Measurements from ENCODE around the gene GTF2F2. TPM values are rescaled to one million over a fixed set of nuclear protein-coding genes. Genes with fewer than 3 reads are reported as not detected.

Gene GTF2F2
- 25.0 and 28.0 TPM in 2 replicates for total RNA-seq (2014; rRNA removed; shearing (Covaris generic))

GRCh38 chr13:45119991-45120864, at the start of gene GTF2F2:
Gene GTF2F2, plus strand, starts transcription at chr13:45120510. Its CDS starts 146 bp downstream, at chr13:45120656.
- H3K4me3 ChIP-seq: peak within 1 kb of the TSS; percentile 83
- no peaks in the 10 kb centered on the region for H3K36me3 ChIP-seq
- no peaks in the 10 kb centered on the region for H3K9me3 ChIP-seq (replicated peaks)
- peak; percentile 83 to 89 for DNase-seq
- peak within 1 kb of the TSS; percentile 56 for H3K27ac ChIP-seq
- H3K4me1 ChIP-seq: 0 out of 2 replicates have a peak, but pooled peaks cover 3% of the 10 kb centered on the region
- no peaks in the 10 kb centered on the region for H3K27me3 ChIP-seq

GRCh38 chr13:45073809-45074208, 46.5 kb upstream of the GTF2F2 start:
- no peaks in the 10 kb centered on the region for H3K4me1 ChIP-seq
- H3K36me3 ChIP-seq: no peaks in the 10 kb centered on the region
- H3K27ac ChIP-seq: no peak overlapping the region
- DNase-seq: no peak
- no peak overlapping the region for H3K4me3 ChIP-seq
- no peaks in the 10 kb centered on the region for H3K27me3 ChIP-seq
- H3K9me3 ChIP-seq (replicated peaks): no peaks in the 10 kb centered on the region

GRCh38 chr13:45074721-45075120, 45.6 kb upstream of the GTF2F2 start:
- DNase-seq: no peak
- Histone ChIP-seq H3K9me3 (replicated peaks) (no peaks in the 10 kb centered on the region), H3K4me1 (no peaks in the 10 kb centered on the region), H3K4me3 (no peak overlapping the region), H3K36me3 (no peaks in the 10 kb centered on the region), H3K27ac (no peak overlapping the region), H3K27me3 (no peaks in the 10 kb centered on the region)

- DNase-seq: no peak
- Histone ChIP-seq H3K27ac (no peak overlapping the region), H3K9me3 (replicated peaks) (no peaks in the 10 kb centered on the region), H3K27me3 (no peaks in the 10 kb centered on the region), H3K36me3 (no peaks in the 10 kb centered on the region), H3K4me3 (no peak overlapping the region), H3K4me1 (no peaks in the 10 kb centered on the region)
Measured at GRCh38 chr13:45078003-45078402, 42.3 kb upstream of the GTF2F2 start.

- H3K36me3 ChIP-seq: no peaks in the 10 kb centered on the region
- no peaks in the 10 kb centered on the region for H3K27me3 ChIP-seq
- no peak overlapping the region for H3K27ac ChIP-seq
- H3K9me3 ChIP-seq (replicated peaks): no peaks in the 10 kb centered on the region
- H3K4me1 ChIP-seq: no peaks in the 10 kb centered on the region
- no peak overlapping the region for H3K4me3 ChIP-seq
- DNase-seq: no peak
Measured at GRCh38 chr13:45082964-45083363, 37.3 kb upstream of the GTF2F2 start.

GRCh38 chr13:45084515-45084914, 35.8 kb upstream of the GTF2F2 start:
- H3K27me3 ChIP-seq: no peaks in the 10 kb centered on the region
- no peaks in the 10 kb centered on the region for H3K36me3 ChIP-seq
- H3K9me3 ChIP-seq (replicated peaks): no peaks in the 10 kb centered on the region
- no peak overlapping the region for H3K27ac ChIP-seq
- H3K4me1 ChIP-seq: no peaks in the 10 kb centered on the region
- no peak overlapping the region for H3K4me3 ChIP-seq
- no peak for DNase-seq

- no peaks in the 10 kb centered on the region for H3K36me3 ChIP-seq
- H3K4me1 ChIP-seq: no peaks in the 10 kb centered on the region
- no peaks in the 10 kb centered on the region for H3K9me3 ChIP-seq (replicated peaks)
- H3K27me3 ChIP-seq: no peaks in the 10 kb centered on the region
- no peak overlapping the region for H3K4me3 ChIP-seq
- H3K27ac ChIP-seq: no peak overlapping the region
- DNase-seq: no peak
Measured at GRCh38 chr13:45086484-45086883, 33.8 kb upstream of the GTF2F2 start.

- H3K4me3 ChIP-seq: no peak overlapping the region
- peak; percentile 41 to 62 for DNase-seq
- no peaks in the 10 kb centered on the region for H3K9me3 ChIP-seq (replicated peaks)
- H3K27me3 ChIP-seq: no peaks in the 10 kb centered on the region
- no peaks in the 10 kb centered on the region for H3K36me3 ChIP-seq
- H3K4me1 ChIP-seq: no peaks in the 10 kb centered on the region
- no peak overlapping the region for H3K27ac ChIP-seq
Measured at GRCh38 chr13:45092663-45093062, 27.6 kb upstream of the GTF2F2 start.

- H3K27ac ChIP-seq: no peak overlapping the region
- H3K36me3 ChIP-seq: no peaks in the 10 kb centered on the region
- H3K4me3 ChIP-seq: no peak overlapping the region
- H3K9me3 ChIP-seq (replicated peaks): no peaks in the 10 kb centered on the region
- no peak for DNase-seq
- H3K4me1 ChIP-seq: peaks cover 14% of the 10 kb centered on the region
- H3K27me3 ChIP-seq: no peaks in the 10 kb centered on the region
Measured at GRCh38 chr13:45100573-45101262, 19.6 kb upstream of the GTF2F2 start.

GRCh38 chr13:45101327-45102018, 18.8 kb upstream of the GTF2F2 start:
- no peak for DNase-seq
- no peak overlapping the region for H3K27ac ChIP-seq
- H3K36me3 ChIP-seq: no peaks in the 10 kb centered on the region
- H3K9me3 ChIP-seq (replicated peaks): no peaks in the 10 kb centered on the region
- peaks cover 14% of the 10 kb centered on the region for H3K4me1 ChIP-seq
- H3K4me3 ChIP-seq: no peak overlapping the region
- no peaks in the 10 kb centered on the region for H3K27me3 ChIP-seq

GRCh38 chr13:45102136-45102507, 18.2 kb upstream of the GTF2F2 start:
- no peaks in the 10 kb centered on the region for H3K9me3 ChIP-seq (replicated peaks)
- H3K4me1 ChIP-seq: peaks cover 14% of the 10 kb centered on the region
- peak overlapping the region; percentile 24; the same call in 1 of the 2 replicates for H3K27ac ChIP-seq

GRCh38 chr13:45103449-45103848, 16.9 kb upstream of the GTF2F2 start:
- no peaks in the 10 kb centered on the region for H3K9me3 ChIP-seq (replicated peaks)
- no peaks in the 10 kb centered on the region for H3K27me3 ChIP-seq
- no peak for DNase-seq
- no peak overlapping the region for H3K4me3 ChIP-seq
- H3K36me3 ChIP-seq: no peaks in the 10 kb centered on the region
- peaks cover 14% of the 10 kb centered on the region for H3K4me1 ChIP-seq
- H3K27ac ChIP-seq: no peak overlapping the region

More at GRCh38 chr13:45102136-45102507, 18.2 kb upstream of the GTF2F2 start:
- H3K4me3 ChIP-seq: peak overlapping the region; percentile 8
- peak; percentile 28 to 61 for DNase-seq
- H3K27me3 ChIP-seq: no peaks in the 10 kb centered on the region
- H3K36me3 ChIP-seq: no peaks in the 10 kb centered on the region

GRCh38 chr13:45104261-45104660, 16.0 kb upstream of the GTF2F2 start:
- no peaks in the 10 kb centered on the region for H3K9me3 ChIP-seq (replicated peaks)
- no peak for DNase-seq
- H3K4me1 ChIP-seq: peaks cover 14% of the 10 kb centered on the region
- no peak overlapping the region for H3K4me3 ChIP-seq
- no peaks in the 10 kb centered on the region for H3K36me3 ChIP-seq
- no peak overlapping the region for H3K27ac ChIP-seq
- no peaks in the 10 kb centered on the region for H3K27me3 ChIP-seq

- H3K9me3 ChIP-seq (replicated peaks): no peaks in the 10 kb centered on the region
- no peak overlapping the region for H3K4me3 ChIP-seq
- H3K4me1 ChIP-seq: peaks cover 14% of the 10 kb centered on the region
- no peak overlapping the region for H3K27ac ChIP-seq
- H3K27me3 ChIP-seq: no peaks in the 10 kb centered on the region
- DNase-seq: no peak
- no peaks in the 10 kb centered on the region for H3K36me3 ChIP-seq
Measured at GRCh38 chr13:45105895-45106294, 14.4 kb upstream of the GTF2F2 start.

- Histone ChIP-seq H3K27me3 (no peaks in the 10 kb centered on the region), H3K9me3 (replicated peaks) (no peaks in the 10 kb centered on the region), H3K27ac (no peak overlapping the region), H3K36me3 (no peaks in the 10 kb centered on the region), H3K4me3 (no peak overlapping the region), H3K4me1 (peaks cover 5% of the 10 kb centered on the region)
- DNase-seq: no peak
Measured at GRCh38 chr13:45107539-45107938, 12.8 kb upstream of the GTF2F2 start.

Data from SJCRH30 (cell line).